Transverse colon (tissue), 4 donors: ENCODE results near the gene CEACAM16. TPM values are rescaled to one million over a fixed set of nuclear protein-coding genes. Genes with fewer than 3 reads are reported as not detected.
A peak's percentile ranks its signal among the peaks of the same experiment; 100 is the strongest.
"Not testable (repeated sequence)": the region's sequence is repeated elsewhere in the genome, so short reads cannot be mapped to it uniquely, and the experiment has no call there.

Experiments used
- DNase-seq: peaks from one replicate; pipeline ENCODE4 v3.0.0-alpha.2; 2019
- H3K27ac ChIP-seq, 4 donors: fragments of 200-600 bp; sonication (generic); 2 replicates each; pipeline ENCODE4 v1.5.1; 2016 to 2018; ENCODE audit warnings: inconsistent platforms in 4 of 4
- H3K27me3 ChIP-seq: fragments of 200-600 bp; sonication (generic); 2 replicates; pipeline ENCODE4 v1.5.1; 2017; ENCODE audit warnings: inconsistent platforms
- H3K36me3 ChIP-seq, 4 donors: fragments of 200-600 bp; sonication (generic); 2 replicates each; pipeline ENCODE4 v1.5.1; 2017 to 2019; ENCODE audit warnings: inconsistent platforms in 4 of 4
- H3K4me1 ChIP-seq, 4 donors: fragments of 200-600 bp; sonication (generic); 2 replicates each; pipeline ENCODE4 v1.5.1; 2017 to 2020; ENCODE audit warnings: inconsistent platforms in 4 of 4
- H3K4me3 ChIP-seq, 4 donors: fragments of 200-600 bp; sonication (generic); 1 replicate in 1 of 4; 2 replicates in 3 of 4; pipeline versions ENCODE4 v1.5.1 to v1.6.1; 2017 to 2019; ENCODE audit warnings: inconsistent platforms in 4 of 4
- H3K9me3 ChIP-seq, 2 donors: fragments of 200-600 bp; sonication (generic); 2 replicates each; pipeline ENCODE4 v1.5.1; 2017 to 2019; ENCODE audit warnings: inconsistent platforms in 2 of 2
- CTCF ChIP-seq, 5 experiments: fragments of 200-600 bp in 3 of 5; fragments of 450-650 bp in 2 of 5; sonication (generic) in 3 of 5; IDR thresholded peaks; 1 replicate in 2 of 5; 2 replicates in 3 of 5; pipeline ENCODE4 v1.5.1; 2016 to 2017; ENCODE audit warnings: antibody characterized with exemption in 5 of 5, inconsistent platforms in 3 of 5, mild to moderate bottlenecking in 2 of 5, moderate library complexity in 1 of 5
- EP300 ChIP-seq: sonication (generic); formaldehyde crosslinking; IDR thresholded peaks from one replicate; pipeline ENCODE4 v1.6.1; 2017; ENCODE audit warnings: antibody characterized with exemption, low read depth
- POLR2A ChIP-seq: fragments of 450-650 bp; IDR thresholded peaks from one replicate; pipeline ENCODE4 v1.6.1; 2016; ENCODE audit warnings: antibody characterized with exemption, mild to moderate bottlenecking, moderate library complexity
- POLR2AphosphoS5 ChIP-seq, 3 donors: sonication (generic); formaldehyde crosslinking; IDR thresholded peaks; one replicate each; pipeline ENCODE4 v1.6.1; 2016; ENCODE audit warnings: antibody characterized with exemption in 3 of 3
- WGBS, 2 donors: methylation state at CpG; one replicate each; pipeline ENCODE4 v1.1.5; 2018; ENCODE audit warnings: low coverage in 1 of 2; 5-methylcytosine and 5-hydroxymethylcytosine counted together
- in situ Hi-C, 4 donors: fragments of 200-750 bp; cut with MboI; loops; one replicate each; pipeline versions ENCODE4 v1.15.0 to v1.15.1; 2017; ENCODE audit warnings: low sequenced_read_pairs in 3 of 4, low pct_ligation_motif_present in 1 of 4, low pct_unique_long_range_greater_than_20kb in 1 of 4
- intact Hi-C: fragments of 100-400 bp; cut with DNase I; formaldehyde crosslinking; loops from one replicate; pipeline ENCODE4 v1.15.1; 2023; ENCODE audit warnings: low total_unique reads
- total RNA-seq, 4 donors: library from RNA; depleted of rRNA; stranded (reverse); fragments of >200 nt; gene quantifications; one replicate each; pipeline ENCODE4 v1.1.0, GENCODE V29; 2016

CEACAM16 gene
- total RNA-seq, 4 donors from 2014 or later = not detected

- Histone ChIP-seq H3K36me3 (no peaks in the 10 kb centered on the region), H3K27ac (peak overlapping the region; percentile 14 to 57 (median 55)), H3K9me3 (no peaks in the 10 kb centered on the region), H3K27me3 (no peaks in the 10 kb centered on the region), H3K4me1 (peaks cover 0 to 23% (median 8%) of the 10 kb centered on the region in 4 donors), H3K4me3 (no peak overlapping the region)
- TF ChIP-seq CTCF (IDR thresholded peaks at IDR 0.05) (no peak), POLR2AphosphoS5 (IDR thresholded peaks at IDR 0.05) (no peak), EP300 (no peak), POLR2A (no peak)
- in situ Hi-C loops (no loop called here), intact Hi-C loops (no loop called here)
- no peak for DNase-seq
Observed at GRCh38 chr19:44680536-44680935, 18.4 kb upstream of the CEACAM16 start.

GRCh38 chr19:44681992-44682790 is 16.8 kb upstream of the CEACAM16 start:
- Histone ChIP-seq H3K36me3 (no peaks in the 10 kb centered on the region), H3K4me1 (peaks cover 0 to 23% (median 8%) of the 10 kb centered on the region in 4 donors), H3K27me3 (no peaks in the 10 kb centered on the region), H3K27ac (peak overlapping the region in 1 of 4 donors; percentile 55), H3K4me3 (no peak overlapping the region), H3K9me3 (no peaks in the 10 kb centered on the region)
- DNase-seq = no peak
- no peak for TF ChIP-seq POLR2AphosphoS5 (IDR thresholded peaks at IDR 0.05)
- no peak for TF ChIP-seq POLR2A
- no peak for TF ChIP-seq CTCF (IDR thresholded peaks at IDR 0.05)
- no peak for TF ChIP-seq EP300
- in situ Hi-C loops = no loop called here
- intact Hi-C loops = no loop called here
- whole genome bisulfite sequencing, 2 donors = 84 to 90% methylated on average over 2 to 15 of the region's 15 CpGs

GRCh38 chr19:44682807-44683206 is 16.1 kb upstream of the CEACAM16 start:
- Histone ChIP-seq H3K27me3 (no peaks in the 10 kb centered on the region), H3K4me3 (no peak overlapping the region), H3K27ac (no peak overlapping the region), H3K4me1 (peaks cover 0 to 23% (median 8%) of the 10 kb centered on the region in 4 donors), H3K36me3 (no peaks in the 10 kb centered on the region), H3K9me3 (no peaks in the 10 kb centered on the region)
- no peak for DNase-seq
- in situ Hi-C loops = no loop called here
- intact Hi-C loops = no loop called here
- TF ChIP-seq POLR2AphosphoS5 (IDR thresholded peaks at IDR 0.05) (no peak), CTCF (IDR thresholded peaks at IDR 0.05) (no peak), EP300 (no peak)
- 67 to 82% methylated on average over 2 of the region's 2 CpGs for WGBS, 2 donors

- peaks cover 0 to 23% (median 9%) of the 10 kb centered on the region in 4 donors for H3K4me1 ChIP-seq
- no peaks in the 10 kb centered on the region for H3K36me3 ChIP-seq
- intact Hi-C loops = no loop called here
- H3K4me3 ChIP-seq = no peak overlapping the region
- no peak for DNase-seq
- 84% methylated on average over 9 of the region's 9 CpGs; no CpG with 5 or more reads in 1 of the 2 donors for WGBS, 2 donors
- TF ChIP-seq EP300 (no peak), POLR2AphosphoS5 (IDR thresholded peaks at IDR 0.05) (no peak), CTCF (IDR thresholded peaks at IDR 0.05) (no peak), POLR2A (no peak)
- no peaks in the 10 kb centered on the region for H3K9me3 ChIP-seq
- no peaks in the 10 kb centered on the region for H3K27me3 ChIP-seq
- H3K27ac ChIP-seq = no peak overlapping the region
- in situ Hi-C loops = no loop called here
Observed at GRCh38 chr19:44683434-44684210, 15.3 kb upstream of the CEACAM16 start.

GRCh38 chr19:44684396-44684795 is 14.6 kb upstream of the CEACAM16 start:
- H3K4me3 ChIP-seq, DNase-seq, H3K36me3 ChIP-seq, H3K27ac ChIP-seq, intact Hi-C loops, in situ Hi-C loops, H3K27me3 ChIP-seq, H3K9me3 ChIP-seq: not testable (repeated sequence)
- WGBS, 2 donors = 78 to 83% methylated on average over 1 to 3 of the region's 3 CpGs
- H3K4me1 ChIP-seq = peaks cover 0 to 29% (median 14%) of the 10 kb centered on the region in 4 donors
